ENCODE data around the gene SETD2.

SETD2 gene

GRCh38 chr3:46998121-46998851 lies 165.6 kb downstream of the SETD2 start:
- no peak for DNase-seq (ENCODE audit: low read depth, low spot score)

- DNase-seq (ENCODE audit: low read depth, low spot score) = no peak
Observed at GRCh38 chr3:46997453-46998091, 166.3 kb downstream of the SETD2 start.

- DNase-seq (ENCODE audit: low read depth, low spot score) = no peak
Observed at GRCh38 chr3:46996689-46997452, 167.0 kb downstream of the SETD2 start.

GRCh38 chr3:46995901-46996562 lies 167.9 kb downstream of the SETD2 start:
- DNase-seq (ENCODE audit: low read depth, low spot score) = no peak

- no peak for DNase-seq (ENCODE audit: low read depth, low spot score)
Observed at GRCh38 chr3:46994801-46995731, 168.8 kb downstream of the SETD2 start.

- DNase-seq (ENCODE audit: low read depth, low spot score) = no peak
Observed at GRCh38 chr3:46993986-46994385, 169.9 kb downstream of the SETD2 start.

GRCh38 chr3:46993292-46993691 lies 170.6 kb downstream of the SETD2 start:
- no peak for DNase-seq (ENCODE audit: low read depth, low spot score)

- DNase-seq (ENCODE audit: low read depth, low spot score) = no peak
Observed at GRCh38 chr3:46992231-46992630, 171.7 kb downstream of the SETD2 start.

- DNase-seq (ENCODE audit: low read depth, low spot score) = no peak
Observed at GRCh38 chr3:46991406-46992165, 172.3 kb downstream of the SETD2 start.

GRCh38 chr3:46990573-46991374 lies 173.1 kb downstream of the SETD2 start:
- DNase-seq (ENCODE audit: low read depth, low spot score) = no peak

GRCh38 chr3:46989146-46989810 lies 174.6 kb downstream of the SETD2 start:
- DNase-seq (ENCODE audit: low read depth, low spot score) = no peak

GRCh38 chr3:46988616-46989015 lies 175.3 kb downstream of the SETD2 start:
- no peak for DNase-seq (ENCODE audit: low read depth, low spot score)

- no peak for DNase-seq (ENCODE audit: low read depth, low spot score)
Observed at GRCh38 chr3:46987743-46988401, 176.0 kb downstream of the SETD2 start.

GRCh38 chr3:46987319-46987742 lies 176.6 kb downstream of the SETD2 start:
- DNase-seq (ENCODE audit: low read depth, low spot score) = no peak

- no peak for DNase-seq (ENCODE audit: low read depth, low spot score)
Observed at GRCh38 chr3:46986782-46987310, 177.1 kb downstream of the SETD2 start.

- DNase-seq (ENCODE audit: low read depth, low spot score) = no peak
Observed at GRCh38 chr3:46986055-46986730, 177.7 kb downstream of the SETD2 start.

GRCh38 chr3:46985588-46985987 lies 178.3 kb downstream of the SETD2 start:
- no peak for DNase-seq (ENCODE audit: low read depth, low spot score)

Measured in brain pericyte (primary cell).